ENCODE results near the gene SLC7A10.

Gene SLC7A10

DNA sequence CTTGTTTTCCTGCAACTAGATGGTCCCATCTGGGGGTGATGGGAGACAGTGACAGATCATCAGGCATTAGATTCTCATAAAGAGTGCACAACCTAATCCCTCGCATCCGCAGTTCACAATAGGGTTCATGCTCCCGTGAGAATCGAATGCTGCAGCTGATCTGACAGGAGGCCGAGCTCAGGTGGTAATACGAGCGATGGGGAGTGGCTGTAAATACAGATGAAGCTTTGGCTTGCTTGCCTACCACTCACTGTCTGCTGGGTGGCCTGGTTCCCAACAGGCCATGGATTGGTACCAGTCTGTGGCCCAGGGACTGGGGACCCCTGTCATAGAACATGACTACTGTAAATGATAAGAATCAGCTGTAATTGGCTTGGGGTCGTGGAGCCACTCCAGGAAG is 65.8 kb downstream of the SLC7A10 start:
- H3K36me3 ChIP-seq (ENCODE audit: control insufficient read depth, insufficient read depth, low read length): no peaks in the 10 kb centered on the region
- 93 to 95% methylated on average over 8 of the region's 8 CpGs for WGBS, 2 experiments

DNA sequence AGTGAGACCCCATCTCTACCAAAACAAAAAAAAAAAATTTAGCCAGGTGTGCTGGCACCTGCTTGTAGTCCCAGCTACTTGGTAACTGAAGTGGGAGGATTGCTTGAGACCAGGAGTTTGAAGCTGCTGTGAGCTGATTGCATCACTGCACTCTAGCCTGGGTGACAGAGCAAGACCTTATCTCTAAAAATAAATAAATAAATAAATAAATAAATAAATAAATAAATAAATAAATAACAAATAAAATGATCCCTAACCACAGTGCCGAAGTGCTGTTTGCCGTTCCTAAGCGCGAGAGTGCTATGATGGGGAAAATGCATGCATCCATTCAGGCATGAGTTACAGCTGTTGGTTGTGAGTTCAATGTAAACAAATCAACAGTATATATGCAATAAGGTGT is 66.5 kb downstream of the SLC7A10 start:
- H3K9me3 ChIP-seq (ENCODE audit: control insufficient read depth, low read length): no peaks in the 10 kb centered on the region
- H3K27ac ChIP-seq (ENCODE audit: insufficient read depth, low read depth, low read length, poor library complexity, severe bottlenecking): no peak overlapping the region
- 100% methylated on average over 4 of the region's 4 CpGs for WGBS, 2 experiments
- no peaks in the 10 kb centered on the region for H3K4me1 ChIP-seq (ENCODE audit: control insufficient read depth, insufficient read depth, low read length)
- no peaks in the 10 kb centered on the region for H3K36me3 ChIP-seq (ENCODE audit: control insufficient read depth, insufficient read depth, low read length)
- no peak overlapping the region for H3K4me3 ChIP-seq (ENCODE audit: insufficient read depth, low read depth, low read length)
- no peaks in the 10 kb centered on the region for H3K27me3 ChIP-seq (ENCODE audit: control insufficient read depth, insufficient read depth, low read length, poor library complexity, severe bottlenecking)

More for the DNA sequence above, 65.8 kb downstream of the SLC7A10 start:
- H3K27me3 ChIP-seq (ENCODE audit: control insufficient read depth, insufficient read depth, low read length, poor library complexity, severe bottlenecking): no peaks in the 10 kb centered on the region
- H3K27ac ChIP-seq (ENCODE audit: insufficient read depth, low read depth, low read length, poor library complexity, severe bottlenecking): no peak overlapping the region
- H3K4me1 ChIP-seq (ENCODE audit: control insufficient read depth, insufficient read depth, low read length): no peaks in the 10 kb centered on the region
- no peaks in the 10 kb centered on the region for H3K9me3 ChIP-seq (ENCODE audit: control insufficient read depth, low read length)
- H3K4me3 ChIP-seq (ENCODE audit: insufficient read depth, low read depth, low read length): no peak overlapping the region
